HG03442 (cell line): Measurements from ENCODE around the gene DSTN.

Experiments used
- ATAC-seq: cut with Tn5 transposase; IDR thresholded peaks from one replicate; pipeline ENCODE4 v1.9.1; 2021; ENCODE audit warnings: mild to moderate bottlenecking, moderate library complexity; ENCODE audit not compliant: unreplicated experiment

DSTN gene

DNA sequence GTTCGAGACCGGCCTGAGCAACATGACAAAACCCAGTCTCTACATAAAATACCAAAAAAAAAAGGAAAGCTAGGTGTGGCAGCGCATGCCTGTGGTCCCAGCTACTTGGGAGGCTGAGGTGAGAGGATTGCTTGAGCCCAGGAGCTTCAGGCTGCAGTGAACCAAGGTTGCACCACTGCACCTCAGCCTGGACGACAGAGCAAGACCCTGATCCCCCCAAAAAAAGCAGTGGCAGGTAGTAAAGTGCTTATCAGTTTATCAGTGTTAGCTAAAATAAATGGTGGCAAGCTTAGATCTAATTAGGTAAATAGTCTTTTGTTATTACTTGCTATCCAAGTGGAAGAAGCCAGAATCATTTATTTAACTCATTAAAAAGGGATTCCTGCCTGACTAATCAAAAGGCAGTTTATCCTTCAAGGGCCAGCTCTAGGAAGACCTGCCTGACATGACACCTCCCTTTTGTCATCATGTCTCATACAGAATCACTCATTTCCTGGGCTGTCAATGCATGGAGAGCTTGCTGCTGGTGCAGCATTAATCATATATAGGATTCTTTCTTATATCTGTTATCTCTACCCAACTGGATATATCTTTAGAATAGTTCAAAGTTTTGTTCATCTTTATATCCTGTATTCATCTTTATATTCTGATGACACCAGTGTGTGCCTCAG is 9.6 kb downstream of the DSTN start:
- no peak for ATAC-seq

DNA sequence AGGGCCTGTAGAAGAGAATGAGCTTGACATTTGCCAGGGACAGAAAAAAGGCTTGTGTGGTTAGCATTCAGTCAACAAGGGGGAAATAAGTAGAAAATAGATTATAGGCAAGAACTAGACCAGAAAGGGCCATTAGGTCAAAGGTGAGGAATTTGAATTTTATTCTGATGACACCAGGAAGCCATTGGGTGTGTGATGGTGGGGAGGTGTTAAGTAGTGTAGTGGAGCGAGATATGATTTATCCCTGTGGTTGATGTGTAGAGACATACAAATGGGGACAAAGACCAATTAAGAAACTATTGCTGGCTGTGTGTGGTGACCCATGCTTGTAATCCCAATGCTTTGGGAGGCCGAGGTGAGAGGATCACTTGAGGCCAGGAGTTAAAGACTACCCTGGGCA is 11.0 kb downstream of the DSTN start:
- no peak for ATAC-seq

DNA sequence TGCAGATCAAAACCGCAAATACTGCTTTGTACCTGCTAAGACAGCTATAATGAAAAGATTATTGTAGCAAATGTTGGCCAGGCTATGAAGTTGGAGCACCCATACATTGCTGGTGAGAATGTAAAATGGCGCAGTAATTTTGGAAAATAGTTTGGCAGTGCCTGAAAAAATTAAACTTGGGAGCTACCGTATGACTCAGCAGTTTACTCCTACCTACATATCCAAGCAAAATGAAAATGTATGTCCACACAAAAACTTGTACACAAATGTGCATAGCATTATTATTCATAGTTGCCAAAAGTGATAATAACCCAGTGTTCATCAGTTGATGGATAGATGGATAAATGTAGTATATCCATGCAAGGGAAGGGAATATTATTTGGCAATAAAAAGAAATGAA is 13.3 kb downstream of the DSTN start:
- ATAC-seq, result no peak

DNA sequence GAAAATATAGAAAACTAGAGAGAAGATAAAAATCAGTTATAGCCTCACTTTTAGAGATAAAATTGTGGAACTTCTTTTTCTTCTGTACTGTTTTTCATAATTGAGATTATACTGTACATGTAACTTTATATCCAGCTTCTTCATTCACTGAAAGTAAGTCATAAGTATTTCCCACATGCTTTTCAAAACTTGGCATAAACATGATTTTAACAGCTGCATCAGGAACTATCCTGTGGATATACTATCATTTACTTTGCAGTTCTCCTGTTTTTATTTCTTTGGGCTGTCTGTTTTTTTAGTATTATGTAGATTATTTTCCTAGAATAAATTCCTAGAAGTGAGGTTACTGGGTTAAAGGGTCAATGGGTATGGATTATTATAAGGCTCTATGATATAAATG is 14.8 kb downstream of the DSTN start:
- no peak for ATAC-seq

DNA sequence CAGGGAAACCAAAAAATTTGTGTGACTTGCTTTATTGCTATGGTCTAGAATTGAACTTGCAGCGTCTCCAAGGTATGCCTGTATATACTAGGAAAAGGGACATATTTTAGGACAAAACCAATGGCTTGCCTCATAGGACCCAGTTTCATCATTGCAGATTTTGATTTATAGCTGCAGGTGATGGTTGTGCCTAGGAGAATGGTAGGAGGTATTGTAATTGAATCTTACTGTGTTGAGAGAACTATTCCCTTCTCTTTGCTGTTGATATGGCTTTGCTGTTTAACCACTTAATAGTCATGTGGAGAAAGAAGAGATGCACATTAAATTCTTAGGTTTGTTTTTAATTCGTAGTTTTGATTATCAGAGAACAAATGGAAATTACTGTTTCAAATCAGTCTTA is 16.4 kb downstream of the DSTN start:
- ATAC-seq, result no peak

DNA sequence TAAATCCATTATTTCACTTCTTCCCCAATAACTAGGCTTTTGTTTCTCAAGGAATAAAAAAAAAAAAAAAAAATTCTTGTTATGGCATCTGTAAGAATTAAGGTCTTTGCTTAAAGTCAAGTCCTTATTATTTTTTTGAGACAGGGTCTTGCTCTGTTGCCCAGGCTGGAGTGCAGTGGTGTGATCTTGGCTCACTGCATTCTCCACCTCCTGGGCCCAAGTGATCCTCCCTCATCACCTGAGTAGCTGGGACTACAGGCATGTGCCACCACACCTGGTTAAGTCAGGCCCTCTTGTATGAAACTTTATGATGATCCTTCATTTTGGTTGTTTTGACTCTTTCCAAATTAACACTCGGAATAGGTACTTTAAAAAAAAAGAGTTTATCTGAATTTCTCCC is 17.3 kb downstream of the DSTN start:
- no peak for ATAC-seq

DNA sequence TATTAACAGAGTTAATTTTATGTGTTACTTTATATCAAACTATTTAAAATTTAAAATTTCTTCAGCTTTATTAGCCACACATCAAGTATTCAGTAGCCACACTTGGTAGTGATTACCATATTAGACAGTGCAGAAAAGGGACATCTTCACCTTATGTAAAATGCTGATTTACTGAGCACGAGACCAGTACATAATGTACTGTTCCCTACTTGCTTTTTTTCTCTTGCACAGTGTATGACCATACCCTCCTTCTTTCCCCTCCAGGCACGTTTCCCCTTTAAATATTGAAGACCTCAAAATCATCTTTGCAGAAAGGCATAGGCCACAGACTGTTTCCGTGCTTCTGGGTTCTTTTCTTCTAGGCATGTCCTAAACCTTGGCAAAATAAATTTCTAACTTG is 17.9 kb downstream of the DSTN start:
- no peak for ATAC-seq

DNA sequence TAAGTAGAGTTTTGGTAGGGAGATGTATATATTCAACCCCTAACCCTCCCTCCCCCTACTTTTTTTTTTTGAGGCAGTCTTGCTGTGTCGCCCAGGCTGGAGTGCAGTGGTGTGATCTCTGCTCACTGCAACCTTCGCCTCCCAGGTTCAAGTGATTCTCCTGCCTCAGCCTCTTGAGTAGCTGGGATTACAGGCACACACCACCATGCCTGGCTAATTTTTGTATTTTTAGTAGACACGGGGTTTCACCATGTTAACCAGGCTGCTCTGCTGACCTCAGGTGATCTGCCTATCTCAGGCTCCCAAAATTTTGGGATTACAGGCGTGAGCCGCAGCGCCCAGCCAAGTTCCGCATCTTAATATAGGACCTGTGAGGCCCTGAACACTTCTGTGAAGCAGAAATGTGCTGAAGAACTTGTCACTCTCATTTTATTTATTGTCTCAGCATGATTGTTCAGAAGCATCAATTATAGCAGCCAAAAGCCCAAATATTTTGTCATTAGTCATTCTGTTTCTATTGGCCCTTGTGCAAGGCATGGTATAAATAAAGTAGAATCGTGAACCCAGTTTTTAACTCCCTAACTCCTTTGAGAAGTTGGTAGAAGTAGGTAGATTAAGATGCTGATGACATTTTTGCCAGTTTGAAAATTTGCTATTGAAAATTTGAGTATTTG is 19.4 kb downstream of the DSTN start:
- ATAC-seq, result no peak

DNA sequence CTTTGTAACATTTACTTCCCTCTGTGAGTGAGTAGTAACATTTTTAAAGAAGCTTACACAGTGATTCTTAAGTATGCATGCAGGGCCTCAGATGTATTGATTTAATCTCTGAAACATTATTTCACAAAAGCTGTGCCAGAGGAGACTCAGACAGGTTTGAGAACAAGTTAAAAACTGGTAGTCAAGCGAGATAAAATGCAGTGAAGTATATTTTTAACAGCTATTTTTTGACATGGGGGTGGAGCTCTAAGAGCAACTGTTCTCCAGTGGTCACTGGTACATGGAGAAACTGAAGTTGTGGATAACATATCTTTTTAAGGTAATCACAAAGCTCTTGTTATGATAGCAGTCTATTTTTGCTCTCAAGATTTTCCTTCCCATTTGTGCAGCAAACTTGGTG is 20.4 kb downstream of the DSTN start:
- ATAC-seq, result no peak

DNA sequence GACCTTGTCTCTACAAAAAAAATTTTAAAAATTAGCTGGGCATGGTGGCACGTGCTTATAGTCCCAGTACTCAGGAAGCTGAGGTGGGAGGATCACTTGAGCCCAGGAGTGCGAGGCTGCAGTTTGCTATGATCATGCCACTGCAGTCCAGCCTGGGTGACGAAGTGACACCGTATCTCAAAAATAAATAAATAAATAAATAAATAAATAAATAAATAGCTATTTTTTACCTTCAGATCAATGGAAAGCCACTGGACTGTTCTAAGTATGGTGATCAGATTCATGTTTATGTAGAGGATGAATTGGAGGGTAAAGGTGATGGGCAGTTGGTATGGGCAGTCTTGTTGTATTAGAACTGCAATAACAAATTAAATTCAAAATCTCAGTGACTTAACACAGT is 24.0 kb downstream of the DSTN start:
- no peak for ATAC-seq

DNA sequence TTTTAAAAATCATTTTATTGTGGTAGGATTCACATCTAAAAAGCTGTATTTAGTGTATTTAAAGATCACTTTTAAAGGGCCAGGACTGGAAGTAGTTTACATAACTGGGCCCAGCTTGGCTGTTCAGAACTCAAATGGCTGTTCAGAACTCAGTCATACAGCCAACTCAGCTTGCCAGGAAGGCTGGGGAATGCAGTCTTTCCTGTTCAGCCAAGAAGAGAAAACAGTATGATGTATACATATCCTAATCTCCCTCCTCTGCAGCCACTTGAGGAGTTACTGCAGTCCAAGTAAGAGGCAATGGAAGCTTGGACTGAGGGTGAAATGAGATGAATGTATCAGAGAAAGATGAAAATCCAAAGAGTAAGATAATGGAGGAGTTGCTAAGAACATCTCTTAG is 24.6 kb downstream of the DSTN start:
- no peak for ATAC-seq

DNA sequence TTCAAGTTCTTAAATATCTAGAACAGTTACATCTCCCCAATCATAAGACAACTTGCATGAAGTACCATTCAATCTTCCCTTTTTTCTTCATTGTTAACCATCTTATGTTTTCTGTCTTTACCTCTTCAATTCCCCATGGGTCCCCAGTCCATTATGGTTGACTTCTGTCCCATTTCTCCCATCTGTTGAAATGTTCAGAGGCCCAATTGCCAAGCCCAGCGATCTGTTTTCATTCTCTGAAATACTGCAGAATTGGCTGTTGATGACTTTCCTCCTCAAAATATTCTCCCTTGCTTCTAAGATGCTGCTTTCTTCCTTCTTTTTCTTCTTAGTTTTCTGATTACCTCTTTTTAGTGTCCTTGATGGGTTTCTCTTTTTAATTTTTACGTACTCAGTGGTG is 26.0 kb downstream of the DSTN start:
- ATAC-seq, result no peak

DNA sequence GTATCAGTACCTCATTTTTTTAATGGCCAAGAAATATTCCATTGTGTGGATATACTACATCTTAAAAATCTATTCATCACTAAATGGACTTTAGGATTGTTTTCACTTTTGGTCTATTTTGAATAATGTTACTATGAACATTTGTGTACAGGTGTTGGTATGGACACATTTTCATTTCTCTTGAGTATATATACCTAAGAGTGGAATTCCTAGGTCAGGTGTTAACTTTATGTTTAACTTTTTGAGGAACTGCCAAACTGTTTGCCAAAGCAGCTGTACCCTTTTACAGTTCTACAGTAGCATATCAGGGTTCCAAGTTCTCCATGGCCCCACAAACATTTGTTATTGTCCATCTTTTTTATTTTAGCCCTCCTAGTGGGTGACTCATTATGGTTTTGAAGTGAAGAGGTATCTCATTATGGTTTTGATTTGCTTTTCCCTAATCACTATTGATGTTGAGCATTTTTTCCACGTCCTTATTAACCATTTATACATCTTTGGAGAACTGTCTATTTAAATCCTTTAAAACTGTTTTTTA is 28.2 kb downstream of the DSTN start:
- no peak for ATAC-seq

DNA sequence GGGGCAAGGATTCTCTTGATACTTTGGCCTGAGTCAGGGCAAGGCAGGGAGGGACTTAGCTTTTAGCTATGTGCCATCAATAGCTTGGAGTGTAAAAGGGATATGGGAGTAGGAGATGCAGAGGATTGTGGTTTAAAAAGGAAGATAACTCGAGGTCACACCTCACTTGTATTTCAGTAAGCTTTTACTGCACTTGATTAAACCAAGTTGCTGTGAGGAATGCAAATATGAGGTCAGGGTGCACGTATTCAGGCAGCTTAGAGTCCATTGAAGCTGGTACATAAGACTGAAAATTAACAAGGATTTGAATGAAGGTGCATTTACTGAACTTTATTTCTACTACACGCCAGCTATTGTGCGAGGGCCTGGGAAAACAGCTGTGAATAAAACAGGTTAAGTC is 32.1 kb downstream of the DSTN start:
- ATAC-seq, result no peak

DNA sequence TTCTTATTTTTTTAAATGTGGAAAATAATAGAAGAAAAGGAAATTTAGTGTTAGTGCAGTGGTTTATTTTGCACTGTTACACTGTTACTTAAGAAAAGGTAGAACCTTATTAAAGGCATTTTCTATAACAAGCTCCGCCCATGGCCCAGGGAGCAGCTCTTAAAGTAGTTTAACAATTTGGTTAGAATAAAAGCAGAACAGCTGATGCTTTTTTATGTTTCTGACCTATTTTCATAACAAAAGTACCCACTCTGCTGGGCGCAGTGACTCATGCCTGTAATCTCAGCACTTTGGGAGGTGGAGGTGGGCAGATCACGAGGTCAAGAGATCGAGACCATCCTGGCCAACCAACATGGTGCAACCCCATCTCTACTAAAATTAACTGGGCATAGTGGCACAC is 32.6 kb downstream of the DSTN start:
- no peak for ATAC-seq

DNA sequence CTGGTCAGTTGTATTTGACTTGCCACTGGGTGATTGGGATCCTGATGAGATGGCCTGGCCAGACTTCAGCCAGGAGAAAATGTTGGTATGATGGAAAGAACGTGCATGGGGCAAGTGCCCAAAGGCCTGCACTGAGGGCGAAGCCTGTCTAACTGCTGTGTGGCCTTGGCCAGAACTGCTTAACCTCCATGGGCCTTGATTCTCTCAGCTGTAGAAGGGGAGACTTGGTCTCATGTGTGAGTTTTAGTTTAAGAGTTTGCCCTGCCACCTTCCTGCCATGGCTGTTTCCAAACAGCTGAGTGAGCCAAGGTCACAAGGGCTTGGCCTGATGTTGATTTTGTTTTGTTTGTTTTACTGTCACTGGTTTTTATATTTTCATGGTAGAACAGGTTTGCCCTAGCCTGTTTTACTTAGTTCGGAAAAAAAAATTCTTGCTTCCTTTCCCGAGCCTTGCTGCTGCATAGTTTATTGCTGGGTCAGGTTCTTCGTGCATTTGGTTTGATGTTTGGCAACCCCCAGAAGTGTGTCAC is 35.3 kb downstream of the DSTN start:
- ATAC-seq, result no peak

DNA sequence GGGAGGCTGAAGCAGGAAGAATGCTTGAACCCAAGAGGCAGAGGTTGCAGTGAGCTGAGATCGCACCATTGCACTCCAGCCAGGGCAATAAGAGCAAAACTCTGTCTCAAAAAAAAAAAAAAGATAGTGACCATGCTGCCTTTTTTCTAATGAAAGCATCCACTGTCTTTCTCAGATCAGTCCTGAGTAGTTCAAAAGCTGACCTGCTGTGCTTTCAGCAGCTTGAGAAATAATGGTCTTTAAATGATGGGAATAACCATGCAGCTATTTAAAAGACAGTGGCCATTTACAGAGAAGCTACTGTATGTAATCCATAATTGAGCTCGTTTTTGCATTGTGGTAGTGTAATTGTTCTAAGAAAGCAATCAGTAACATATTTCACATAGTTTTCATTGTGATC is 36.1 kb downstream of the DSTN start:
- no peak for ATAC-seq

DNA sequence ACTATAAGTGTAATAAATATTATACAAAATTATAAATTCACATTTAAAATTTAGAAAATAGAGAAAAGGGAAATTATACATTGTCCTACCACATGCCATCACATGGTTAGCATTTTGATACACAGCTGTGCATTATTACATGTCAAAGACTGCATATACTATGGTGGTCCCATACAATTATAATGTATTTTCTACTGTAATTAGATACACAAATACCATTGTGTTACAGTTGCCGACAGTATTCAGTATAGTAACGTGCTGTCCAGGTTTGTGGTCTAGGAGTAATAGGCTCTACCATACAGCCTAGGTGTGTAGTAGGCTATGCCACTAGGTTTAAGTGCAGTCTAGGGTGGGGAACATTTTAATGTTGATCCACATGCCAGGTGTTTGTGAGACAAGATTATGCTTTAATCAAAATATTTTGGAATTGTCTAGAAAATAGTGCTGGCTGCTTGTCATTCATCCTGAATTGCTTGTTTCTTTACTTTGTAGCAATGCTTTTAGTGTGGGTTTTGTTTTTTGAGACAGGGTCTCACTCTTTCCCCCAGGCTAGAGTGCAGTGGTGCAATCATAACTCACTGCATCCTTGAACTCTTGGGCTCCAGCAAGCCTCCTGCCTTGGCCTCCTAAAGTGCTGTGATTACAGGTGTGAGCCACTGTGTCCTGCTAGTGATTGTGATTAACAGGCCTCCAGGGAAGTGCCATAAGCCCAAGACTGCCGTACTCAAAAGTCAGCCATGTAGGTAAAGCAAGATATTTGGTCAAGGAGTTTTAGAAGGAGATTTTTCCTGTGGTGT is 39.0 kb downstream of the DSTN start:
- no peak for ATAC-seq

DNA sequence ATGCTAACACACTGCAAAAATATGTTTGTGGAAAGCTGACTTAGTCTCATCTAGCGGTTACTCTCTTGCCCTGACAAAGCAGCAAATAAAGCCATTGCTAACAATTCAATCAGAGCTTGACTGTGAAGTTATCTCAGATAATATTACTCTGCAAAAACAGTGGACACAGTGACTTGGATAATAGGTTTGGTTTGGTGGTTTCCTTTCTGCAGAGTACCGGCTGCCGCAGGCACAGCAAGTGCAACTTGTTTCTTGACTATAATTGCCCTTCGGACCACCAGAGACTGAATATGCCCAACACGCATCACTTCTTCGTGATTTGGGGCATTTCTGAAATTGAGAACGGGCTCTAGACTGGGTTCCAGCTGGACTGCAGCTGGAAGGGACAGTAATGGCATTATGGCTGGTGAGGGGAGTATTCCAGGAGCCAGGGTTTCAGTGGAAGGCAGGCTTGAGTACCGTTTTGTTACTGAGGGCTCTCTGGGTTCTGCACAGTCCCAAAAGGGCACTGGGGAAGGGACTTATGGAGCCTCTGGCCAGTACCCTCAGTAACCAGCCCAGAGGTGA is 40.0 kb downstream of the DSTN start:
- ATAC-seq, result no peak

DNA sequence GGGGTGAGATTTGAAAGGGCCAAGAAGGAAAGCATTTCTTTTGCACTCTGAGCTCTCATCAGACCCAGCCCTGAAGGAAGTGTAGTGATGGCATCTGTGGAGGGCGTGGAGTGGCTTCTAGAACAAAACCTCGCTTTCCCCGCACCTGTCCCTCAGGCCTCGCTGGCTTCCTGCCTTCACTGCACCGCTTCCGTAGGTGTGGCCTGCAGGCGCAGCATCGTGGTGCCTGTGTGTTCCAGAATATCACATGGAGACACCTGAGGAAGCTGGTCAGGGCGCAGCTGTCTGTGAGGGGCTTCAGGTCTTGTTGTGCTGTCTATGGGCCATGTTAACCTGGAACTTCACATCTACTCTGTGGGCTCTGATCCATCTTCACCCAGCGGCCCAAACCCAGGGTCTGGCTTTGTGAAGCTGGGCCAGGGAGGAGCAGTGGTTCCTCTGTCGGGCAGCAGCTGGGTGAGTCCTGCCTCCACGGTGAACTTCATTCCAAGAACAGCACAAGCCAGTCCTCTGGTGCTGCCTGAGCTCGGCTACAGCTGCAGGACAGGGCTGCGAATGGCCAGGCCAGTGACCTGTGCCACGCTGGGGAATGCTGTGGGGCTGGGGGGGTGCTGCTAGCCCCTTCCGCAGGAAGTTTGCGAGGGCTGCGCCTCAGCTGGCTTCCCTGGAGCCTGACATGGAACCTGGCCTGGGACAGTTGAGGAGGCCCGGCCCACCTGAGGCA is 40.9 kb downstream of the DSTN start:
- ATAC-seq, result no peak

DNA sequence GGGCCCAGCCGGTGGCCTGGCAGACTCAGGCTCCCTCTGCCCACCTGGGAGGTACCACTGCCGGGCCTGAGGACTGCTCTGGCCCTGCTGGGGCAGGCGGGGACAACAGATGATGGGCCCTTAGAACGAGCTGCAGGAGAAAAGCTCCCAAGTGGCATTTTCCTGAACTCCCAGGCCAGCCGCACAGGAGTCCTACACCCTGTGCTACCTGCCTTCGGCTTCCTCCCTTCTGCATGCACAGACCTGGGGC is 41.3 kb downstream of the DSTN start:
- ATAC-seq, result no peak
